Measurements from ENCODE around the gene GPR39.

- TF ChIP-seq CTCF (IDR thresholded peaks at IDR 0.05), result no peak
- no peak for TF ChIP-seq POLR2A (IDR thresholded peaks at IDR 0.05)
Measured at GRCh38 chr2:132417430-132418035, 928 bp downstream of the GPR39 start.

Measured in uterus (tissue), 2 donors.